Neutrophil (primary cell): ENCODE measurements around the gene FKBP4.

Experiments used
- H3K27ac ChIP-seq: fragments of 200-600 bp; sonication (generic); 2 replicates; pipeline ENCODE4 v1.5.1; 2016; ENCODE audit warnings: mild to moderate bottlenecking, moderate library complexity
- H3K27me3 ChIP-seq: fragments of 200-600 bp; sonication (generic); 2 replicates; pipeline ENCODE4 v1.6.0; 2016; ENCODE audit warnings: mild to moderate bottlenecking
- H3K36me3 ChIP-seq: fragments of 200-600 bp; sonication (generic); 2 replicates; pipeline ENCODE4 v1.5.1; 2017
- H3K4me1 ChIP-seq, 2 experiments: fragments of 200-600 bp in 1 of 2; sonication (generic) in 1 of 2; 1 replicate in 1 of 2; 2 replicates in 1 of 2; pipeline versions ENCODE4 v1.5.1 to v1.6.1; 2013 to 2016; ENCODE audit warnings: low read depth in 1 of 2, low read length in 1 of 2, mild to moderate bottlenecking in 1 of 2, moderate library complexity in 1 of 2; ENCODE audit not compliant: control insufficient read depth in 1 of 2, insufficient read depth in 1 of 2
- H3K4me3 ChIP-seq, 2 experiments: fragments of 200-600 bp in 1 of 2; sonication (generic) in 1 of 2; 1 replicate in 1 of 2; 2 replicates in 1 of 2; pipeline ENCODE4 v1.5.1; 2013 to 2016; ENCODE audit warnings: low read depth in 1 of 2, low read length in 1 of 2, mild to moderate bottlenecking in 1 of 2, moderate library complexity in 1 of 2
- H3K9me3 ChIP-seq: fragments of 200-600 bp; sonication (generic); 2 replicates; pipeline ENCODE4 v1.5.1; 2016
- CTCF ChIP-seq: fragments of 200-600 bp; sonication (generic); IDR thresholded peaks from 2 replicates; pipeline ENCODE4 v1.5.1; 2016; ENCODE audit warnings: antibody characterized with exemption

The FKBP4 gene

DNA sequence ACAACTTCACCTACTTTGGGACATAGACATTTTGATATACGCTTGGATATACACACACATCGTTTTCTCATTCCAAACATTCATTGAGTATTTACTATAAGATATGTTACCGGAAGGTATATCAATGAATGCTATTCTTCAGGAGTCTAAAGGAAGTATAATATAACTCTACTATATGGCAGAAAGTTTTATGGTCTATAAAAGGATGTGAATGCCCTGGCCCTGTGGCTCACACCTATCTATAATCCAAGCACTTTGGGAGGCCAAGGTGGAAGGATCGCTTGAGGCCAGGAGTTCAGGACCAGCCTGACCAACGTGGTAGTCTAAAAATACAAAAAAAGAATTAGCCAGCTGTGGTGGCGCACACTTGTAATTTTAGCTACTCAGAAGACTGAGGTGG, 34.5 kb downstream of the FKBP4 start:
- H3K36me3 ChIP-seq = peaks cover 40% of the 10 kb centered on the region
- no peaks in the 10 kb centered on the region for H3K4me1 ChIP-seq
- no peak for TF ChIP-seq CTCF
- H3K4me3 ChIP-seq = no peak overlapping the region
- H3K27ac ChIP-seq = no peak overlapping the region
- no peaks in the 10 kb centered on the region for H3K9me3 ChIP-seq
- peaks cover under 1% of the 10 kb centered on the region for H3K27me3 ChIP-seq

GRCh38 chr12:2832550-2833127, 37.9 kb downstream of the FKBP4 start:
- Histone ChIP-seq H3K36me3 (peaks cover 7% of the 10 kb centered on the region), H3K27me3 (peaks cover 10% of the 10 kb centered on the region), H3K9me3 (no peaks in the 10 kb centered on the region), H3K4me3 (no peak overlapping the region), H3K27ac (no peak overlapping the region), H3K4me1 (peaks cover 6 to 7% of the 10 kb centered on the region in 2 experiments)
- TF ChIP-seq CTCF = no peak

DNA sequence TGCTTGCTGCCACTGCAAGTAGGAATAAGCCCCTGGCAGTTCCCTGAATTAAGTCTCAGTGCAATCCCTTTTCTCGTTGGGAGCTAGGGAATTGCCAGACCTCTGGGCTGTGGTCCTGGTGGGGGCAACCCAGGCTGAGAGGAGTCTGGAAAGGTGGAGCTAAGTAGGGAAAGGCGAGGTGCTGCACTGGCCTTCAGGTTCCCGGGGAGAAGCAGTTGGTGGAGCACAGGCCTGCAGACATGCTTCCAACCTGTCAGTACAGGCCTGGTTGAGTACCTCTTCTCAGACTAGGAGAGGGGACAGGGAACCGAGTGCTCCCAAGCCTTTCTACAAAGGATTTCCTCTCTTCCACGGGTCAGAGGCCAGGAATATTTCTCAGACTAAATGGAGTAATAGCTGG, 38.6 kb downstream of the FKBP4 start:
- Histone ChIP-seq H3K36me3 (peaks cover 2% of the 10 kb centered on the region), H3K4me1 (peaks cover 6 to 7% of the 10 kb centered on the region in 2 experiments)

GRCh38 chr12:2833810-2834209, 39.0 kb downstream of the FKBP4 start:
- Histone ChIP-seq H3K36me3 (no peaks in the 10 kb centered on the region), H3K4me1 (peaks cover 6 to 7% of the 10 kb centered on the region in 2 experiments), H3K4me3 (no peak overlapping the region), H3K9me3 (no peaks in the 10 kb centered on the region), H3K27ac (no peak overlapping the region), H3K27me3 (peaks cover 10% of the 10 kb centered on the region)
- no peak for TF ChIP-seq CTCF

More for the DNA sequence above, 38.6 kb downstream of the FKBP4 start:
- peaks cover 10% of the 10 kb centered on the region for H3K27me3 ChIP-seq
- no peak for TF ChIP-seq CTCF
- no peak overlapping the region for H3K27ac ChIP-seq
- H3K9me3 ChIP-seq = no peaks in the 10 kb centered on the region
- no peak overlapping the region for H3K4me3 ChIP-seq

- TF ChIP-seq CTCF = no peak
- no peaks in the 10 kb centered on the region for H3K9me3 ChIP-seq
- H3K27ac ChIP-seq = no peak within 1 kb of the TSS
- H3K4me3 ChIP-seq = no peak within 1 kb of the TSS
- peaks cover 10% of the 10 kb centered on the region for H3K27me3 ChIP-seq
- H3K36me3 ChIP-seq = no peaks in the 10 kb centered on the region
- H3K4me1 ChIP-seq = peaks cover 6 to 7% of the 10 kb centered on the region in 2 experiments
Observed at GRCh38 chr12:2834581-2835491, 40.1 kb downstream of the FKBP4 start, which contains the start of gene NRIP2. TSS of gene NRIP2 (minus strand) at chr12:2835035. CDS start at chr12:2834983, 52 bp downstream.
